Naive B cell (primary cell): ENCODE results near the gene C1orf52. TPM values are rescaled to one million over a fixed set of nuclear protein-coding genes. Genes with fewer than 3 reads are reported as not detected.

Experiments
- ATAC-seq, 2 donors: fragments of 150-1000 bp; cut with Tn5 transposase; 2 replicates each; pipeline ENCODE4 v1.10.0; 2021; ENCODE audit warnings: low read depth in 2 of 2, mild to moderate bottlenecking in 2 of 2, moderate library complexity in 2 of 2
- DNase-seq: peaks from one replicate; pipeline ENCODE4 v3.0.0; 2022
- H3K27ac Mint-ChIP-seq, 6 donors: one replicate each; pipeline ENCODE4 v1.8.0; 2020 to 2022; ENCODE audit warnings: mild to moderate bottlenecking in 6 of 6, mixed read lengths in 6 of 6, moderate library complexity in 5 of 6, inconsistent platforms in 2 of 6
- H3K27me3 Mint-ChIP-seq, 3 donors: one replicate each; pipeline ENCODE4 v1.8.0; 2021 to 2022; ENCODE audit warnings: mixed read lengths in 3 of 3, mild to moderate bottlenecking in 1 of 3
- H3K36me3 Mint-ChIP-seq, 2 donors: one replicate each; pipeline ENCODE4 v1.8.0; 2020 to 2022; ENCODE audit warnings: mixed read lengths in 2 of 2, inconsistent platforms in 1 of 2, mild to moderate bottlenecking in 1 of 2
- H3K4me1 Mint-ChIP-seq, 3 donors: one replicate each; pipeline ENCODE4 v1.8.0; 2020 to 2022; ENCODE audit warnings: mixed read lengths in 3 of 3, inconsistent platforms in 1 of 3, mild to moderate bottlenecking in 1 of 3, moderate library complexity in 1 of 3
- H3K4me3 Mint-ChIP-seq, 8 donors: one replicate each; pipeline ENCODE4 v1.8.0; 2020 to 2022; ENCODE audit warnings: mild to moderate bottlenecking in 8 of 8, mixed read lengths in 8 of 8, moderate library complexity in 8 of 8, inconsistent platforms in 2 of 8
- H3K9me3 Mint-ChIP-seq, 7 donors: one replicate each; pipeline ENCODE4 v1.8.0; 2020 to 2022; ENCODE audit warnings: mixed read lengths in 7 of 7, mild to moderate bottlenecking in 5 of 7, inconsistent platforms in 2 of 7, moderate library complexity in 1 of 7
- polyA plus RNA-seq, 6 donors: library from polyadenylated mRNA; unstranded; fragments of 300-500 nt; fragmentation: Illumina TruSeq; gene quantifications; one replicate each; pipeline ENCODE4 v1.2.3, GENCODE V29; 2021; ENCODE audit warnings: low read depth in 6 of 6

C1orf52 gene
- polyA plus RNA-seq, result 10 to 100 TPM; 23.3 to 33.6 (median 27.0) TPM

- DNase-seq (peak; percentile 96), ATAC-seq (peak; percentile 92 to 94)
- H3K4me1 Mint-ChIP-seq, result peaks cover 24 to 38% (median 29%) of the 10 kb centered on the region in 3 donors
- peak within 1 kb of the TSS; percentile 82 to 95 (median 91) for H3K27ac Mint-ChIP-seq
- peak within 1 kb of the TSS; percentile 96 to 99 (median 98) for H3K4me3 Mint-ChIP-seq
- H3K9me3 Mint-ChIP-seq, result peaks cover 0 to 5% (median 0%) of the 10 kb centered on the region in 7 donors
- no peaks in the 10 kb centered on the region for H3K27me3 Mint-ChIP-seq
- H3K36me3 Mint-ChIP-seq, result peaks cover 16 to 17% of the 10 kb centered on the region in 2 donors
Measured at GRCh38 chr1:85259118-85259911, at the start of gene C1orf52. C1orf52 (minus strand) TSS chr1:85259662; CDS start chr1:85259633, 29 bp downstream.

GRCh38 chr1:85308833-85309350, 49.4 kb upstream of the C1orf52 start:
- DNase-seq, result no peak
- Mint-ChIP-seq H3K4me3 (no peak overlapping the region), H3K27me3 (peaks cover 24 to 27% (median 25%) of the 10 kb centered on the region in 3 donors), H3K4me1 (peaks cover 8 to 13% (median 11%) of the 10 kb centered on the region in 3 donors), H3K36me3 (no peaks in the 10 kb centered on the region), H3K27ac (no peak overlapping the region), H3K9me3 (no peaks in the 10 kb centered on the region)
- ATAC-seq, result no peak

DNA sequence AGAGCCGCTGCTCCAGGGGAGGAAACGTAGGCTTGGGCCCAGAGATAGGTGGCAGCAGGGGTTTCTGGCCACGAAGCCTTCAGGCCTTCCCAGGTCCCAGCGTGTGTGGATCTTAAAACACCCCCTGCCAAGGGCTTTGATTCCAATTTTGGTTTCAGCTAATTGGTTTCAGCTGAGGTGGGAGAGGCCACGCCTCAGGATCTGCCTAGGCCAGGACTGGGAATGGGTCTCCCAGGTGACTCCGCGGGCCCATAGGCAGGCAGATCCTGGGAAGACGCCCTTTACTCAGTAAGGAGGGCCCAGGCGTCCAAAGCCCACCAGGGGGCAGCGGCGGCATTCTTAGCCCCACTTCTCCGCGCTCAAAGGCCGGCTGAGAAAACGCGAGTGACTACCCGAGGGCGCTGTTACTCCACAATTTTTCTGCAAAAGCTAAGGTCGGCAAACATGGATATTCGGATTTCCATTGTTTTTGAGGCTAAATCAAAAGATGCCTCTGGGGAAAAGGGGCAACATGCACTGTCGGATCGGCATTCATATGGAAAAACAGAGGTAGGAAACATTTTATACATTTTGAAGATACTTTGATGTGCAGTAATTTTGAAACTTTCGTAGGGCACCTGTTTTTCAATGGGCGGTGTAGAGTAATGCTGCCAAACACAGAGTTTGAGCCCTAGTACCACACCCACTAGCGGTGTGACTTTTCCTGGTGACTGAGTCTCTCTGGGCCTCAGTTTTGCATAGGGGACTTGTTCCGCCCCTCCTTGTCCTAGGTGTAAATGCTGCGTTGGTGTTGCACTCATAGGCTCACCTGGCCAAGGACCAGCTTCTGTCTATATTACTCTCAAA, 48.7 kb upstream of the C1orf52 start:
- Mint-ChIP-seq H3K4me3 (peak overlapping the region in 6 of 8 donors; percentile 29 to 66 (median 48)), H3K27me3 (peaks cover 21 to 25% (median 24%) of the 10 kb centered on the region in 3 donors), H3K36me3 (no peaks in the 10 kb centered on the region), H3K9me3 (no peaks in the 10 kb centered on the region), H3K27ac (peak overlapping the region in 1 of 6 donors; percentile 63), H3K4me1 (peaks cover 8 to 13% (median 11%) of the 10 kb centered on the region in 3 donors)
- ATAC-seq (peak; percentile 95 to 96), DNase-seq (peak; percentile 63)

GRCh38 chr1:85306236-85306635, 46.8 kb upstream of the C1orf52 start:
- Mint-ChIP-seq H3K27me3 (peaks cover 9 to 25% (median 24%) of the 10 kb centered on the region in 3 donors), H3K4me3 (no peak overlapping the region), H3K9me3 (no peaks in the 10 kb centered on the region), H3K27ac (peak overlapping the region in 1 of 6 donors; percentile 61), H3K36me3 (no peaks in the 10 kb centered on the region), H3K4me1 (peaks cover 8 to 14% (median 10%) of the 10 kb centered on the region in 3 donors)
- DNase-seq, result no peak
- ATAC-seq, result no peak

DNA sequence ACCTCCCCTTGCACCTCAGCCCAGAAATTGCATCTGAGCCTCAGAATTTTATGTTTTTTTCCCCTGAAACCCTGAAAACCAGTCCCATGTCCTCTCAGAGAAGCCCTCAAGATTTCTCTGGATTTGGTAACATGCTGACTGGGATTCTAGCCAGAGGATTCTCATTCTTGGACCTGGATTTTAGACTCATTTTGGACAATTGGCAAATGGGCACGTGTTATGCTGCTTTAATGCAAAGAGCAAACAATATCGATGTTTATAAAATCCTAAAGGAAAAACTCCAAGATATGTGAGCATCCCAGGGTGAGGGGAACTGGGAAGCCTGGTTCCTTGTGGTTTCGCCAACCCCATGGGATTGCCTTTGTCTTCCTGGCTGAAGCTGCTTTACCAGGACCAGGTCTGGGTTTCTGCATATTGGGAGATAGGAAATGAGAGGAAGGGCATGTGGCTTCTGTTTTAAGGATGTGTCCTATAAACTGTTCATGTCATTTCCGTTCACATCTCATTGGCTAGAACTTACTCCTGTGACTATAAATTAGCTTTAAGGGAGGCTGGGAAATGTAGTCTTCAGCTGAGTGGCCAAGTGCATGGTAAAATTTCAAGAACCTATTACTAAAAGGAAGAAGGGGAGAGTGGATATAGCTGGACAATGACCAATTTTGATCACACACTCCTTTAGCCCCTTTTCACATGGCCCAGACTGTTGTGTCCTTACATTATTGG, 44.1 kb upstream of the C1orf52 start:
- H3K36me3 Mint-ChIP-seq, result peaks cover 0 to 4% of the 10 kb centered on the region in 2 donors
- peaks cover 8 to 22% (median 14%) of the 10 kb centered on the region in 3 donors for H3K4me1 Mint-ChIP-seq
- H3K4me3 Mint-ChIP-seq, result no peak overlapping the region
- ATAC-seq, result no peak
- peaks cover 0 to 9% (median 7%) of the 10 kb centered on the region in 3 donors for H3K27me3 Mint-ChIP-seq
- no peaks in the 10 kb centered on the region for H3K9me3 Mint-ChIP-seq
- no peak for DNase-seq
- no peak overlapping the region for H3K27ac Mint-ChIP-seq

DNA sequence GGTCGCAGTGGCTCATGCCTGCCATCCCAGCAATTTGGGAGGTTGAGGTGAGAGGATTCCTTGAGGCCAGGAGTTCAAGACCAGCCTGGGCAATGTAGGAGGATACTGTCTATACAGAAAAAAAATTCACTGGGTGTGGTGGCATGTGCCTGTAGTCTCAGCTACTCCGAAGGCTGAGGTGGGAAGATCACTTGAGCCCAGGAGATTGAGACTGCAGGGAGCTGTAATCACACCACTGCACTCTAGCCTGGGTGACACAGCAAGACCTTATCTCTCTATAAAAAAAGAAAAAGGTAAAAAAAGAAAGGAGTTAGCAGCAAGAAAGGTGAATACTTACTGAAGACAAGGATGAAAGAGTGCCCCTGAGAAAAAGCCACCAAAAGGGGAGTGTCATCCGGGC, 40.7 kb upstream of the C1orf52 start:
- Mint-ChIP-seq H3K36me3 (peaks cover 0 to 4% of the 10 kb centered on the region in 2 donors), H3K27ac (no peak overlapping the region), H3K4me3 (no peak overlapping the region), H3K27me3 (no peaks in the 10 kb centered on the region), H3K9me3 (no peaks in the 10 kb centered on the region), H3K4me1 (peaks cover 16 to 31% (median 24%) of the 10 kb centered on the region in 3 donors)
- ATAC-seq (no peak), DNase-seq (no peak)

GRCh38 chr1:85297855-85298629, 38.6 kb upstream of the C1orf52 start:
- Mint-ChIP-seq H3K27me3 (no peaks in the 10 kb centered on the region), H3K9me3 (no peaks in the 10 kb centered on the region), H3K4me1 (peaks cover 24 to 37% (median 28%) of the 10 kb centered on the region in 3 donors), H3K4me3 (peak overlapping the region; percentile 0 to 73 (median 52)), H3K36me3 (peaks cover 0 to 4% of the 10 kb centered on the region in 2 donors), H3K27ac (peak overlapping the region in 4 of 6 donors; percentile 16 to 86 (median 72))
- DNase-seq (peak; percentile 48), ATAC-seq (peak; percentile 92 to 93)

DNA sequence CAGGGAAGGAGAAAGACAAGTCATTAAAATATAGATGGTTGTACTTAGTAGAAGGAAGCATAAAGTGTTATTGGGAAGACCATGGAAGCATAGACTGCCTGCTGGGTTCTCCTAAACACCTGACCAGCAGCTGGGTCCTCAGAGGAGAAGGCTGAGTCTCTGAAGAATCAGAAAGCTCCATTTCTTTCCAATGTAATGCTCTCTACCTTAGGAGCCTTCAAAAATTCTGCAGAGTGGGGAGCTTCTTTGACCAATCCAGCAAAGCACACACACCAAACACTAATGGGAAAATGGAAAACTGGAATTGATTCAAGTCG, 38.0 kb upstream of the C1orf52 start:
- H3K27ac Mint-ChIP-seq, result peak overlapping the region in 2 of 6 donors; percentile 66 to 79
- DNase-seq (no peak), ATAC-seq (no peak)
- no peaks in the 10 kb centered on the region for H3K9me3 Mint-ChIP-seq
- H3K36me3 Mint-ChIP-seq, result peaks cover 0 to 4% of the 10 kb centered on the region in 2 donors
- peaks cover 21 to 38% (median 33%) of the 10 kb centered on the region in 3 donors for H3K4me1 Mint-ChIP-seq
- H3K4me3 Mint-ChIP-seq, result peak overlapping the region in 5 of 8 donors; percentile 12 to 61 (median 52)
- H3K27me3 Mint-ChIP-seq, result no peaks in the 10 kb centered on the region

DNA sequence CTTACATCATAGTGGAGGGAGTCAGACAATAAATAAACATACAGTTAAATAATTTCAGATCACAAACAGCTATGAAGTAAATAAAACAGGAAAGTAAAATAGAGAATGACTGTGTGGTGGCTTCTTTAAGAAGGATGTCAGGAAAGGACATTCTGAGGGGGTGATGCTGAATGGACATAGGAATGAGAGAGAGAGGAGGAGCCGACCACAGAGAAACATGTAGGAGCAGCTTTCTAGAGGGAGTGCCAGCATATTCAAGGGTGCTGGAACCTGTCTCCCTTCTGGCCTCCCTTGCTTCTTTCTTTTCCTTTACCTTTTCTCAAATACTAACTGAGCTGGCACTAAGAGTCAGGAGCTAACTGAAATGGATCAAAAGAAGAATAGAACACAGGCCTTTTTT, 37.5 kb upstream of the C1orf52 start:
- no peak for DNase-seq
- Mint-ChIP-seq H3K4me1 (peaks cover 21 to 42% (median 38%) of the 10 kb centered on the region in 3 donors), H3K27me3 (no peaks in the 10 kb centered on the region), H3K4me3 (peak overlapping the region in 5 of 8 donors; percentile 12 to 61 (median 42)), H3K9me3 (no peaks in the 10 kb centered on the region), H3K27ac (peak overlapping the region in 5 of 6 donors; percentile 18 to 66 (median 47)), H3K36me3 (peaks cover 0 to 4% of the 10 kb centered on the region in 2 donors)
- ATAC-seq, result no peak

- ATAC-seq (no peak), DNase-seq (no peak)
- H3K4me1 Mint-ChIP-seq, result peaks cover 28 to 56% (median 47%) of the 10 kb centered on the region in 3 donors
- H3K9me3 Mint-ChIP-seq, result no peaks in the 10 kb centered on the region
- H3K4me3 Mint-ChIP-seq, result no peak overlapping the region
- H3K27ac Mint-ChIP-seq, result no peak overlapping the region
- H3K36me3 Mint-ChIP-seq, result peaks cover 0 to 4% of the 10 kb centered on the region in 2 donors
- H3K27me3 Mint-ChIP-seq, result no peaks in the 10 kb centered on the region
Measured at GRCh38 chr1:85295654-85296053, 36.2 kb upstream of the C1orf52 start.

GRCh38 chr1:85295006-85295431, 35.6 kb upstream of the C1orf52 start:
- H3K9me3 Mint-ChIP-seq, result no peaks in the 10 kb centered on the region
- no peaks in the 10 kb centered on the region for H3K27me3 Mint-ChIP-seq
- no peak for DNase-seq
- H3K4me1 Mint-ChIP-seq, result peaks cover 33 to 62% (median 53%) of the 10 kb centered on the region in 3 donors
- no peak overlapping the region for H3K27ac Mint-ChIP-seq
- no peak for ATAC-seq
- no peak overlapping the region for H3K4me3 Mint-ChIP-seq
- peaks cover 0 to 4% of the 10 kb centered on the region in 2 donors for H3K36me3 Mint-ChIP-seq

DNA sequence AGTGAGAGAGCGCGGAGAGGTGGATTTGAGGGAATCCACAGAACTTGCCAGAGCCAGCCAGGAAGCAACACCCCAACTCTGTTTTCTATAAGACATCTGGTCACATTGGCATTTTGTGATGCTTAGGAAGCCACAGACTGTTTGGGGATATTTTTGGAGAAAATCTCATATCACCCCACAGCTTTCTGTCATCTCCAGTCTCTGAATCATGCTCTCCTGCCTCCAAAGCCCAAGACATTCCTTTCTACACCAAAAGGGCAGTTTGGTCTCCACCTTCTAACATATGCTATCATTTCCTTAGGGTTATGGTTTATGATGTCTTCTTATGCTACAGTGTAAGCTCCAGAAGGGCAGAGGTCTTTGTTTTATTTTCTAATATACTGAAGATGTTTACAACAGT, 31.4 kb upstream of the C1orf52 start:
- ATAC-seq (no peak), DNase-seq (no peak)
- Mint-ChIP-seq H3K4me3 (peak overlapping the region in 2 of 8 donors; percentile 28 to 71), H3K36me3 (peaks cover 0 to 3% of the 10 kb centered on the region in 2 donors), H3K27ac (peak overlapping the region in 2 of 6 donors; percentile 81 to 96), H3K4me1 (peaks cover 20 to 50% (median 47%) of the 10 kb centered on the region in 3 donors), H3K9me3 (no peaks in the 10 kb centered on the region), H3K27me3 (no peaks in the 10 kb centered on the region)
